NB4 (cell line): ENCODE results near the gene SENP7.

Source experiments
- CTCF ChIP-seq: IDR thresholded peaks from one replicate; pipeline ENCODE4 v1.5.1; 2012; ENCODE audit warnings: low read depth, low read length
- MAX ChIP-seq: IDR thresholded peaks from 2 replicates; pipeline ENCODE4 v1.6.1; 2011; ENCODE audit warnings: low read depth, low read length
- MYC ChIP-seq: IDR thresholded peaks from 2 replicates; pipeline ENCODE4 v1.6.1; 2011; ENCODE audit warnings: low read depth, low read length
- POLR2A ChIP-seq: IDR thresholded peaks from 2 replicates; pipeline ENCODE4 v1.6.1; 2011; ENCODE audit warnings: mild to moderate bottlenecking; ENCODE audit not compliant: insufficient read length; ENCODE audit errors: extremely low read depth

GRCh38 chr3:101549473-101549872, 36.5 kb upstream of the SENP7 start:
- TF ChIP-seq CTCF, result no peak
- no peak for TF ChIP-seq MYC
- TF ChIP-seq POLR2A, result no peak
- TF ChIP-seq MAX, result no peak
